ENCODE data around the gene SLX4. TPM values are rescaled to one million over a fixed set of nuclear protein-coding genes. Genes with fewer than 3 reads are reported as not detected.

The SLX4 gene
- total RNA-seq, 2 experiments from 2014 or later: 9.8 to 10.1 TPM

GRCh38 chr16:3541527-3542155 is 69.8 kb downstream of the SLX4 start:
- no peak overlapping the region for H3K27ac Mint-ChIP-seq
- ATAC-seq (no peak), DNase-seq (no peak)
- H3K27me3 Mint-ChIP-seq: no peaks in the 10 kb centered on the region
- TF ChIP-seq, protein P1, sequence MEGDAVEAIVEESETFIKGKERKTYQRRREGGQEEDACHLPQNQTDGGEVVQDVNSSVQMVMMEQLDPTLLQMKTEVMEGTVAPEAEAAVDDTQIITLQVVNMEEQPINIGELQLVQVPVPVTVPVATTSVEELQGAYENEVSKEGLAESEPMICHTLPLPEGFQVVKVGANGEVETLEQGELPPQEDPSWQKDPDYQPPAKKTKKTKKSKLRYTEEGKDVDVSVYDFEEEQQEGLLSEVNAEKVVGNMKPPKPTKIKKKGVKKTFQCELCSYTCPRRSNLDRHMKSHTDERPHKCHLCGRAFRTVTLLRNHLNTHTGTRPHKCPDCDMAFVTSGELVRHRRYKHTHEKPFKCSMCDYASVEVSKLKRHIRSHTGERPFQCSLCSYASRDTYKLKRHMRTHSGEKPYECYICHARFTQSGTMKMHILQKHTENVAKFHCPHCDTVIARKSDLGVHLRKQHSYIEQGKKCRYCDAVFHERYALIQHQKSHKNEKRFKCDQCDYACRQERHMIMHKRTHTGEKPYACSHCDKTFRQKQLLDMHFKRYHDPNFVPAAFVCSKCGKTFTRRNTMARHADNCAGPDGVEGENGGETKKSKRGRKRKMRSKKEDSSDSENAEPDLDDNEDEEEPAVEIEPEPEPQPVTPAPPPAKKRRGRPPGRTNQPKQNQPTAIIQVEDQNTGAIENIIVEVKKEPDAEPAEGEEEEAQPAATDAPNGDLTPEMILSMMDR (IDR thresholded peaks at IDR 0.05): no peak
- H3K36me3 Mint-ChIP-seq (ENCODE audit: low read depth): peaks cover 12% of the 10 kb centered on the region
- no peak overlapping the region for H3K4me3 Mint-ChIP-seq
- no peaks in the 10 kb centered on the region for H3K9me3 Mint-ChIP-seq
- ChIA-PET CTCF (no interaction called here), POLR2A (interaction anchor here (1.2 kb wide), 2 partner anchors 12 kb away, joined by 4 to 6 read pairs; no protein-coding TSS in a partner anchor)
- intact Hi-C loops (cut with micrococcal nuclease): no loop called here
- no peaks in the 10 kb centered on the region for H3K4me1 Mint-ChIP-seq (ENCODE audit: low read depth)

DNA sequence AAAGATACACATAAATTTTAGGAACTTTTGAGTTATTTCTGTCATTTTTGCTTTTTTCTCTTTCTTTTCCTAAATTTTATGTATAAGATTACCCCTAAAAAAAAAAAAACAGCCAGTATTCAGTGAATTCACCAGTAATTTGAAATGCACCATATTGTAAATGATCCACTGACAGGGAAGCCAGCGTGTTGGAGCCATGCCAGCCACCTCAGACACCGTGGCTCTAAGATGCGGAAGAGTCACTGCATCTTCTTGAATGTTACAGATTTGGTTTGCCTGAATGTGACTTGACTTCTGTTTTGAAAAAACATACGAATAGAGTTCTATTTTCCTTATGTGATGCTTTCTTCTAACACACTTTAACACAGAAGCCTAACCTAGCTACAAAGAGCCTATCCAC is 73.2 kb downstream of the SLX4 start:
- DNase-seq (no peak), ATAC-seq (no peak)
- intact Hi-C loops (cut with micrococcal nuclease): no loop called here
- Mint-ChIP-seq H3K4me3 (no peak overlapping the region), H3K36me3 (ENCODE audit: low read depth) (peaks cover 9% of the 10 kb centered on the region), H3K9me3 (no peaks in the 10 kb centered on the region), H3K4me1 (ENCODE audit: low read depth) (no peaks in the 10 kb centered on the region), H3K27ac (no peak overlapping the region), H3K27me3 (no peaks in the 10 kb centered on the region)
- ChIA-PET CTCF (interaction anchor here (0.6 kb wide), 1 partner anchor 121 kb away, joined by 3 read pairs; no protein-coding TSS in a partner anchor), POLR2A (no interaction called here)
- TF ChIP-seq, protein P1 (IDR thresholded peaks at IDR 0.05): no peak

- ChIA-PET POLR2A (interaction anchor here (0.6 to 1.2 kb wide), 3 partner anchors 10 to 87 kb away, joined by 3 to 4 read pairs (median 3); no protein-coding TSS in a partner anchor), CTCF (interaction anchor here (0.7 kb wide), 1 partner anchor 32 kb away, joined by 3 read pairs; no protein-coding TSS in a partner anchor)
- ATAC-seq (no peak), DNase-seq (no peak)
- H3K4me3 Mint-ChIP-seq: no peak overlapping the region
- no peaks in the 10 kb centered on the region for H3K4me1 Mint-ChIP-seq (ENCODE audit: low read depth)
- no peak overlapping the region for H3K27ac Mint-ChIP-seq
- H3K36me3 Mint-ChIP-seq (ENCODE audit: low read depth): peaks cover 9% of the 10 kb centered on the region
- H3K27me3 Mint-ChIP-seq: no peaks in the 10 kb centered on the region
- TF ChIP-seq, protein P1 (IDR thresholded peaks at IDR 0.05): no peak
- intact Hi-C loops (cut with micrococcal nuclease): no loop called here
- H3K9me3 Mint-ChIP-seq: no peaks in the 10 kb centered on the region
Measured at GRCh38 chr16:3536851-3537250, 74.6 kb downstream of the SLX4 start.

GRCh38 chr16:3536271-3536731 is 75.1 kb downstream of the SLX4 start:
- POLR2A ChIA-PET: interaction anchor here (0.9 to 1.2 kb wide), 2 partner anchors 11 to 31 kb away, joined by 3 to 4 read pairs; no protein-coding TSS in a partner anchor
- H3K27ac Mint-ChIP-seq: no peak overlapping the region
- TF ChIP-seq, protein P1 (IDR thresholded peaks at IDR 0.05): no peak
- H3K4me3 Mint-ChIP-seq: no peak overlapping the region
- CTCF ChIA-PET: no interaction called here
- ATAC-seq: no peak
- H3K27me3 Mint-ChIP-seq: no peaks in the 10 kb centered on the region
- peaks cover 12% of the 10 kb centered on the region for H3K36me3 Mint-ChIP-seq (ENCODE audit: low read depth)
- no peak for DNase-seq
- intact Hi-C loops (cut with micrococcal nuclease): no loop called here
- H3K4me1 Mint-ChIP-seq (ENCODE audit: low read depth): no peaks in the 10 kb centered on the region
- H3K9me3 Mint-ChIP-seq: no peaks in the 10 kb centered on the region

DNA sequence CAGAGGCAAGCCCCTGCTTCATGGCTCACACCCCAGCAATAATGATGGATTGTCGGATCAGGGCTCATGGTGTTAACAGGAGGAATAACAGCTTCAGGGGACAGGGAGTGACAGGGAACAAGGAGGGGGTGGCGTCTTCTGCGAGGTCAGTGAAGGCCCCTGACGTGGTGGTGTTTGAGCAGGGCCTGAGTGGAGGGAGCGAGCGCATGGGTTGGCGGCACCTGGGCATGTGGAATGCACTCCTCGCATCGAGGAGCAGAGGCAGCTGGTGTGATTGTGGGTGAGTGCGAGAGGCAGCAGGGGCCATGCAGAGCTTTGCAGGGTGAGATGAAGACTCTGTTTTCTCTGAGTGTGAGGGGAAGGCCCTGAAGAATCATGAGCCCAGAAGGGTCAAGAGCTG is 77.3 kb downstream of the SLX4 start:
- DNase-seq: no peak
- H3K4me1 Mint-ChIP-seq (ENCODE audit: low read depth): no peaks in the 10 kb centered on the region
- TF ChIP-seq, protein P1 (IDR thresholded peaks at IDR 0.05): no peak
- ChIA-PET CTCF (no interaction called here), POLR2A (interaction anchor here (1.1 kb wide), 1 partner anchor 21 kb away, joined by 4 read pairs; no protein-coding TSS in a partner anchor)
- intact Hi-C loops (cut with micrococcal nuclease): no loop called here
- peak overlapping the region; percentile 10 for H3K27ac Mint-ChIP-seq
- H3K9me3 Mint-ChIP-seq: no peaks in the 10 kb centered on the region
- no peak overlapping the region for H3K4me3 Mint-ChIP-seq
- no peaks in the 10 kb centered on the region for H3K27me3 Mint-ChIP-seq
- no peak for ATAC-seq
- peaks cover 6% of the 10 kb centered on the region for H3K36me3 Mint-ChIP-seq (ENCODE audit: low read depth)

All from activated CD8-positive, alpha-beta T cell treated with anti-CD3 and anti-CD28 coated beads for 36 hours (primary cell).